HG02840 (cell line): ENCODE measurements around the gene GRK3.
"Not testable (repeated sequence)": the region's sequence is repeated elsewhere in the genome, so short reads cannot be mapped to it uniquely, and the experiment has no call there.

Experiments used
- ATAC-seq: cut with Tn5 transposase; IDR thresholded peaks from one replicate; pipeline ENCODE4 v1.9.1; 2021; ENCODE audit warnings: mild to moderate bottlenecking, moderate library complexity, moderate number of reproducible peaks; ENCODE audit not compliant: unreplicated experiment, low FRiP score

The GRK3 gene

GRCh38 chr22:25570486-25570885 lies 6.0 kb downstream of the GRK3 start:
- ATAC-seq, result no peak

- ATAC-seq, result not testable (repeated sequence)
Observed at GRCh38 chr22:25571969-25572707, 7.7 kb downstream of the GRK3 start.

- no peak for ATAC-seq
Observed at GRCh38 chr22:25572708-25573171, 8.3 kb downstream of the GRK3 start.

- ATAC-seq, result no peak
Observed at GRCh38 chr22:25573841-25574240, 9.4 kb downstream of the GRK3 start.

- ATAC-seq, result no peak
Observed at GRCh38 chr22:25574736-25575135, 10.3 kb downstream of the GRK3 start.

GRCh38 chr22:25575674-25576392 lies 11.4 kb downstream of the GRK3 start:
- not testable (repeated sequence) for ATAC-seq

- not testable (repeated sequence) for ATAC-seq
Observed at GRCh38 chr22:25581452-25581851, 17.0 kb downstream of the GRK3 start.

- no peak for ATAC-seq
Observed at GRCh38 chr22:25582946-25583345, 18.5 kb downstream of the GRK3 start.

GRCh38 chr22:25584993-25585392 lies 20.5 kb downstream of the GRK3 start:
- not testable (repeated sequence) for ATAC-seq

- not testable (repeated sequence) for ATAC-seq
Observed at GRCh38 chr22:25589664-25590063, 25.2 kb downstream of the GRK3 start.

GRCh38 chr22:25593323-25593722 lies 28.8 kb downstream of the GRK3 start:
- not testable (repeated sequence) for ATAC-seq

GRCh38 chr22:25598609-25599008 lies 34.1 kb downstream of the GRK3 start:
- ATAC-seq, result no peak

- no peak for ATAC-seq
Observed at GRCh38 chr22:25602445-25602844, 38.0 kb downstream of the GRK3 start.

GRCh38 chr22:25602916-25603315 lies 38.4 kb downstream of the GRK3 start:
- ATAC-seq, result no peak

- not testable (repeated sequence) for ATAC-seq
Observed at GRCh38 chr22:25605146-25605545, 40.7 kb downstream of the GRK3 start.

GRCh38 chr22:25605565-25605964 lies 41.1 kb downstream of the GRK3 start:
- not testable (repeated sequence) for ATAC-seq

GRCh38 chr22:25611284-25611683 lies 46.8 kb downstream of the GRK3 start:
- ATAC-seq, result not testable (repeated sequence)

- not testable (repeated sequence) for ATAC-seq
Observed at GRCh38 chr22:25613131-25613530, 48.7 kb downstream of the GRK3 start.

GRCh38 chr22:25613558-25613957 lies 49.1 kb downstream of the GRK3 start:
- ATAC-seq, result not testable (repeated sequence)

GRCh38 chr22:25614791-25615190 lies 50.3 kb downstream of the GRK3 start:
- not testable (repeated sequence) for ATAC-seq

- no peak for ATAC-seq
Observed at GRCh38 chr22:25621986-25622385, 57.5 kb downstream of the GRK3 start.

- peak; percentile 67 for ATAC-seq
Observed at GRCh38 chr22:25623310-25623734, 58.8 kb downstream of the GRK3 start.
